ENCODE measurements around the gene KRT86. TPM values are rescaled to one million over a fixed set of nuclear protein-coding genes. Genes with fewer than 3 reads are reported as not detected.

The KRT86 gene
- 0.46 TPM for total RNA-seq

GRCh38 chr12:52274521-52275120 lies at the start of gene KRT86:
Gene KRT86 (plus strand): TSS chr12:52274645. CDS start chr12:52301917, 27,272 bp downstream.

GRCh38 chr12:52232674-52233461 lies 41.6 kb upstream of the KRT86 start, which contains the start of gene KRT7:
Gene KRT7 (plus strand): TSS chr12:52233243. CDS start chr12:52233297, 54 bp downstream.

GRCh38 chr12:52291267-52291935 lies 17.0 kb downstream of the KRT86 start, which contains the start of gene KRT81:
Gene KRT81 (minus strand): TSS chr12:52291534. CDS start chr12:52291465, 69 bp downstream.

GRCh38 chr12:52320784-52321400 lies 46.4 kb downstream of the KRT86 start, which contains the start of gene KRT83:
Gene KRT83 (minus strand): TSS chr12:52321398. CDS start chr12:52321335, 63 bp downstream.

Other genes starting within 250 kb of the KRT86 start
- 11.1 TPM for gene NR4A1, start 223.2 kb upstream of the KRT86 start, total RNA-seq
- 30.7 TPM for gene ATG101, start 204.7 kb upstream of the KRT86 start, total RNA-seq
- gene SMIM41, start 194.9 kb upstream of the KRT86 start, total RNA-seq, result not detected
- not detected for gene KRT80, start 82.6 kb upstream of the KRT86 start, total RNA-seq
- gene KRT7, start 41.4 kb upstream of the KRT86 start, total RNA-seq, result not detected
- 0.23 TPM for gene KRT81, start 16.9 kb downstream of the KRT86 start, total RNA-seq
- not detected for gene KRT83, start 46.8 kb downstream of the KRT86 start, total RNA-seq
- not detected for gene KRT85, start 92.8 kb downstream of the KRT86 start, total RNA-seq
- gene KRT84, start 111.0 kb downstream of the KRT86 start, total RNA-seq, result not detected
- not detected for gene KRT82, start 131.7 kb downstream of the KRT86 start, total RNA-seq
- gene KRT75, start 159.7 kb downstream of the KRT86 start, total RNA-seq, result not detected
- gene KRT6B, start 177.5 kb downstream of the KRT86 start, total RNA-seq, result not detected
- gene KRT6C, start 199.2 kb downstream of the KRT86 start, total RNA-seq, result not detected
- gene KRT6A, start 218.6 kb downstream of the KRT86 start, total RNA-seq, result not detected
- 0.46 TPM for gene KRT5, start 245.7 kb downstream of the KRT86 start, total RNA-seq